ENCODE measurements around the gene CENPB. TPM values are rescaled to one million over a fixed set of nuclear protein-coding genes. Genes with fewer than 3 reads are reported as not detected.
A peak's percentile ranks its signal among the peaks of the same experiment; 100 is the strongest.

CENPB gene
- total RNA-seq, 1 experiment from 2014 or later: 115 TPM

DNA sequence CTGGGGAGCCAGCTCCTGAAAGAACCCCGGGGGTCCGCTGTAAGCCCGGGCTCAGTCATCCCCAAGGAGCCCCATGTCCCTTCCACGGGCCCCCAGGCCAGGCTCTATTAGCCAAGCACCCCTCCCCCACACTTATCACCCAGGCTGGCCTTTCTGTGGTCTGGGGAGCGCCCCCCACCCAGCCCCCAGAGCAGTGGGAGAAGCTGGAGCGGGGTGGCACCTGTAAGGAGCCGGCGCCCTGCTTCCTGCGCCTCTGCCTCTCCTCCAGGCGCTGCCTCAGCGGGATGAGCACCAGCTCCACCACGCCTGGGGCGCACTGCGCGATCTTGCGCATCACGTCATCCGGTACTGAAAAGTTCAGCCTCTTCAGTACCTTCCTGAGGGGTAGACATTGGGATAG, 7.6 kb downstream of the CENPB start:
- in situ Hi-C loops (cut with HindIII; ENCODE audit: low pct_unique_long_range_greater_than_20kb, low sequenced_read_pairs): no loop called here
- DNase-seq (ENCODE audit: low read depth, low spot score): no peak

DNA sequence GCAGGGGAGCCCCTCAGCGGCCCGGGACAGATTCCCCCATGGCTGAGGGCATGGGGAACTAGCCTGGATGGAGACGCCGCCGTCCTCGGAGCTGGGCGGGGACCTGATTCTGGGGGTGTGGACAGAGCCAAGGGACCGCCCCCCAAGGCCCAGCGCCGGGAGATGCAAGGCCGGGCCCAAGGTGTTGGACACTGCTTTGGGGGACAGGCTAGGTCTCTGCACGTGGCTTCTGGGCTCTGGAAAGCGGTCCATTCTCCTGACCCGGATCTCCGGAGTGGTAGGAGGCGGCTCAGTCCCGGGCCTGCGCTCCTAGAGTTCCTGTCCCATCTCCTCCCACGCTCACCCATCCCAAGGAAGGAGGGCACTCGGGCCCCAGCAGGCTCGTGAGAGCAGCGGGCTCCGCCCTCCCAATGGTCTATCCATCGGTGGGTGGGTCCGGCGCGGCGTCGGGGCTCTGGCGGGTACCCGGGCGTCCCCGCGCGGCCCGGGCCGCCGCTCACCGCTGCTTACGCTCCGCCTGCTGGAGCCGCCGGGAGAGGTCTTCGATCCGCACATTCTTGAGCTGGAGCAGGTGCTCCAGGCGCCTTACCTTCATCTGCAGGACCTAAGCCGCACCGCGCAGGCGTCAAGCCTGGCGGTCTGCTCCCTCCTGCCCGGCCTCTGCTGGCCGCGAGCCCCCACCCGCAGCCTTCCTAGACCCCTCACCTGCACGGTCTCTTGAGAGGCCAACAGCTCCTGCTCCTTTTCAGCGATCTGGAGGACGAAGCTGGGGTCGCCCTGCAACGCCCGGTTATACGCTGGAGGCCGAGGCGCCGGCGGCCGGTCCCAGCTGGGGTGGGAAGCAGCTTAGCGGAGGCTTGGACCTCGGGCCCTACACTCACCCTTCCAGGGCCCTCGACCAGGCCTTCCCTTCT, 8.6 kb downstream of the CENPB start:
- in situ Hi-C loops (cut with HindIII; ENCODE audit: low pct_unique_long_range_greater_than_20kb, low sequenced_read_pairs): no loop called here

DNA sequence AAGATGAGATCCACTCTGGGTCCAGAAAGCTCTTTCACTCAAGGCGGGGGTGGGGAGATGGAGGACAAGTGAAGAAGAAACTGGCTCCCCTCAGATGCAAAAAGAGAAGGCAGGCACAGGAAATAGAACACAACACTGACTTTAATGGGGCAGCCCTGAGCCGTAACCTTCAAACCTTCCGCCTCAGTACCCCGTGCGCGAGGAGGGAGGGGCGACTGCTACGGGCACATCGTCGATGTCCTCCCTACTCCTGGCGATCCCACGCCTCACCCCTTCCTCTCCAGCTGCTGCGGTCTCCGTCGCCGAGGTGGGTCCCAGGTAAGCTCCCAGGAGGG, 9.2 kb downstream of the CENPB start:
- DNase-seq (ENCODE audit: low read depth, low spot score): no peak
- in situ Hi-C loops (cut with HindIII; ENCODE audit: low pct_unique_long_range_greater_than_20kb, low sequenced_read_pairs): no loop called here

More for the DNA sequence above, 8.6 kb downstream of the CENPB start:
- DNase-seq (ENCODE audit: low read depth, low spot score): no peak

DNA sequence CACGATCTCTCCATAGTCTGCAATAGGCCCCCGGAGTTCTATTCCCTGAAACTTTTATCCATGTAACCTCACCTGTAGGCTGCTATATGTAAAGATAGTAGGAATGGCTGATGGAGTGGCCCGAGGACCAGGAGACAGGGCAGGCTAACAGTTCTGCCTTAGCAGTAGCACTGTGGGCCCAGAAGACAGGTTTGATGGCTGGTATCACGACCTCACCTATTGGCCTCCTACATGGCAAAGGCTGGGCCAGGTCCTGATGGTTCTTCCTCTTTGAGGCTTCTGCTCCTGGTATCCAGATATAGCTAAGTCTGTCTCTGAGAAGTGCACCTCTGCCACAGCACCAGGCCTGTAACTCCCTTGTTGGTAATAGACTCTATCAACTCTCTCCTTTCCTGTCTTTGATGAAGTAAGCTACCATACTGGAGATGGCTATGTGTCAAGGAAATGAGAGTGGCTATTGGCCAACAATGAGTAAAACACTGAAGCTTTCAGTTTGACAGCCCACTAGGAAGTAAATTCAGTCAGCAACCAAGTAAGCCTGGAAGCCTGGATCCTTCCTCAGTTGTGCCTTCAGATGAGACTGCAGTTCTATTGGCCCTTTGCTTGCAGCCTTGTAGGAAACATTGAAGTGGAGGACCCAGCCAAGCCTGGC, 11.0 kb downstream of the CENPB start:
- no peak for DNase-seq (ENCODE audit: low read depth, low spot score)
- in situ Hi-C loops (cut with HindIII; ENCODE audit: low pct_unique_long_range_greater_than_20kb, low sequenced_read_pairs): no loop called here

DNA sequence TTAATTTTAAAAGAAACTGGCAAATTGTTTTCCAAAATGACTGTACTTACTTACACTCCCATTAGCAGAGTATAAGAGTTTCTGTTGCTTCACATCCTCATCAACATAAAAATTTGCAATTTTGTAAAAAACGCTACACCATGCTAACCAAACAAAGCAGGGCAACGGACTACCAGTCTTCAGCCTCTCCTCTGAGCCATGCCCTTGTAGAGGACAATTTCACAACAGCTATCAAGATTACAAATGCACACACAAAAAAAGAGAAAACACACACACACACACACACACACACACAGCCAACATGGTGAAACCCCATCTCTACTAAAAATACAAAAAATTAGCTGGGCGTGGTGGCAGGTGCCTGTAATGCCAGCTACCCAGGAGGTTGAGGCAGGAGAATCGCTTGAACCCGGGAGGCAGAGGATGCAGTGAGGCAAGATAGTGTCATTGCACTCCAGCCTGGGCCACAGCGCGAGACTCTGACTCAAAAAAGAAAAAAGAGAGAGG, 14.9 kb downstream of the CENPB start:
- DNase-seq (ENCODE audit: low read depth, low spot score): no peak
- in situ Hi-C loops (cut with HindIII; ENCODE audit: low pct_unique_long_range_greater_than_20kb, low sequenced_read_pairs): no loop called here

DNA sequence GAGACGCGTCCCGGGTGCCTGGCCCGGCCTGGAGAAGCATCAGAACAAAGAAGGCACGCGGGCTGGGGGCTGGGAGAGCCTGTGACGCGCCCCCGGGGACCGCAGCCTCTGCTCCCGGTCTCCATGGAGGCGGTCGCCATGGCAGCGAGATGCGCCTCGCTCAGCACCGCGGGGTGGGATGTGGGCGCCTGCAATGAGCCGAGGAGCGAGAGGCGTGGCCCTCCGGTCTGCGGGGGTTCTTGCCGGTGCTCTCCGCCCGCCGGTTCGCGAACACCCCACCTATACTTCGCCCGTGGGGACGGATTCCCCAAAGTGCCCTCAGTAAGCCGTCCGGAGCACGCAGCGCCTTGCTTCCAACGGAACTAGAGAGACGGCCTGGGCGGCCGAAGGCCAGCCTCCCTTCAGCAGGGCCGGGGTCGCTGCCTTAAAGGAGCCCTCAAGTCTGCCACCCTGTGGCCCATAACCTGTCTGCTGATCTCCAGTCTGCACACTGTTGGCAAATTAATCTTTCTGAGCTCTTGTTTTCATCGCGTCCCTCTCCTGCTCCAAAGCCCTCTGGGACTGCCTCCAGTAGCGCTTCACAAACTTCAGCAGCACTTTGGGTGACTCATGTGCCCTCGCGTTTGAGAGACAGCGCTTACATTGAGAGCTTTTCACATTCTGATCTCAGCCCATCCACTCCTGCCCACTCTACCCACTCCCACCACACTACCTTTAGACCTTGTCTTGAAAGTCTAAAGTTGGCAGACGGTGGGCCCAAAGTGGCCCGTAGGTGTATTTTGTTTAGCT, 18.0 kb downstream of the CENPB start:
- in situ Hi-C loops (cut with HindIII; ENCODE audit: low pct_unique_long_range_greater_than_20kb, low sequenced_read_pairs): no loop called here
- DNase-seq (ENCODE audit: low read depth, low spot score): peak; percentile 77

DNA sequence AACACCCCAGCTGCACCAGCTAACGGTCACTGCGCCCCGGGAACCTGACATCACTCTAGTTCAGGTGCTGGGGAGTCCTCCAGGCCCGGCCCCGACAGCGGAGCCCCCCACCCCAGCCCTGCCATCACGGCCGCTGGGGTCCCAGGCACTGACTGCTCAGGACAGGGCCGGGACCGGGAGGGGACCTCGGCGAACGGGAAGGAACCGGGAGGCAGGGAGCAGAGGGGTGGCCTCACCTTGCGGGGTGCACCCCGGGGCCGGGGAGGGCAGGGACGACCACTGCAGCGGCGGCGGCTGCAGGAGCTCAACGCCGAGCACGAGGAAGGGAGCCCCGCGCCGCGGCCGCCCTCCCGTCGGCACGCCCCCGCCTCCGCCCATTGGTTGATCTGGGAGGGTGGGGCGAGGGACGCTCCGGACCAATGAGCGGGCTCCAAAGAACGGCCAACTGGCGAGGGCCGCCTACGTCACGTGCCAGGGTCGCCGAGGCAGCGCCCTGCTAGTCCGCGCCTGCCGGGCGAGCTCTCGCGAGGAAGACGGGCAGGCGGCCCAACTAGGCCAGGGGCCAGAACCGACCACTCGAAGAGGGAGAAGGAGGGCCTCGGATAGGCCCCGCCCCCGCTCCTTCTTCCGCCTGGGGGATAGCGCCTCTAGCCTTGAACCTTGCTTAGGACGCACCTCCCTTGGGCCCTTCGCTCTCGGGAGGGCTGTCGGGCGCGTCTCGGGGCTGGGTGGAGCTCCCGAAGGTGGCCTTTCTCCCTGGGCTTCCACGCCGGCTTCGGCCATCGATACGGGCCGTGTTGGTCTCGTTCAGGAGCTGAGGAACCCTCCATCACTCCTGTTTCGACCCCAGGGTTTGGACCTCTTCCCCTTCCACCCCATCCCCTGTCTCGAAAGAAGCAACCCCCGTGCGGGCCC, 18.9 kb downstream of the CENPB start, which contains the start of gene ADISSP:
Gene ADISSP (minus strand): TSS at position 327 of the 915 bp plus-strand sequence. CDS start 7,653 bp downstream, outside the sequence.
- peak; percentile 98 for DNase-seq (ENCODE audit: low read depth, low spot score)
- in situ Hi-C loops (cut with HindIII; ENCODE audit: low pct_unique_long_range_greater_than_20kb, low sequenced_read_pairs): no loop called here

DNA sequence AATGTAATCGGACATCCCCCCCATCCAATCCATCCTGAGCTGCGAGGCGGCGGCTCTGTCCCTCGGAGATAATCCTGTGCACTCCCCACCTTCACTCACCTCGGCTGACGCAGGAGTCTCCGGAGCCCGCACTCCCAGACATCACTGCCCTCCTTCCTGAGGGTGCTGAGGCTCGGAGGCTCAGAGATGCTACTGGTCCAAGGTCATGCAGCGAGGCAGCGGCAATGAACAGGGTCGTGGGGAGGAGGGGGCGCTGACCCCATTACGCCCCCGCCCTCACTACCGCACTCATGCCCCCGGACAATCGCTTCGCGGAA, 19.5 kb downstream of the CENPB start:
- no peak for DNase-seq (ENCODE audit: low read depth, low spot score)
- in situ Hi-C loops (cut with HindIII; ENCODE audit: low pct_unique_long_range_greater_than_20kb, low sequenced_read_pairs): no loop called here

DNA sequence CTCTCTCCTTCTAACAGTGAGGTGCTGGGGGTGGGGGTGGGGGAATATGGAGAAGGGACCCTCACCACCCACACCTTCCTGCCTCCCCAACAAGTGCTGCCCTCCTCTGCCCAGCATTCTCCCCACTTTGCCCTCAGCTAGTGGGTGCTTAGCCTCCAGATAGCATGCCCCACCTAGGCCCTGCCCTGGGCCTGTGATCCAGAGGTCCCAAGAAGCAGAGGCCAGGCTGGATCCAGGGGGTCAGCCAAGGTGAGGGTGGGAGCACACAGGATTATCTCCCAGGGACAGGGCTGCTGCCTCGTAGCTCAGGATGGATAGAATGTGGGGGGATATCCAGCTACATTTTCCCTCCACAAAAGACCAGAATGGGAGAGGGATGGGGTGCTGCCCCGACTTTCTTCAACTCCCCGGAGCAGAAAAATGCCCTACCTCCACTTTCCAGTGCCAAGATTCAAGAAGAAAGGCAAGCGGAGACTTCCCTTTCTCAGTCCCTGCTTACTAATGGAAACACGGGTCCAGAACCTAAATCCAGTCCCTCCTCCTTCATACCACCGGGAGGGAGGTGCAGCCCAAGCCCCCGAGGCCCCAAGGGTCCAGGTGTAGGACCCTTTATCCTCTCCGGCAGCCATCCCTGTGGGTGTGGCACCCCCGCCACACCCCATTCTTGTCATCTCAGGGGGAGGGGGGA, 20.0 kb downstream of the CENPB start:
- in situ Hi-C loops (cut with HindIII; ENCODE audit: low pct_unique_long_range_greater_than_20kb, low sequenced_read_pairs): no loop called here
- no peak for DNase-seq (ENCODE audit: low read depth, low spot score)

DNA sequence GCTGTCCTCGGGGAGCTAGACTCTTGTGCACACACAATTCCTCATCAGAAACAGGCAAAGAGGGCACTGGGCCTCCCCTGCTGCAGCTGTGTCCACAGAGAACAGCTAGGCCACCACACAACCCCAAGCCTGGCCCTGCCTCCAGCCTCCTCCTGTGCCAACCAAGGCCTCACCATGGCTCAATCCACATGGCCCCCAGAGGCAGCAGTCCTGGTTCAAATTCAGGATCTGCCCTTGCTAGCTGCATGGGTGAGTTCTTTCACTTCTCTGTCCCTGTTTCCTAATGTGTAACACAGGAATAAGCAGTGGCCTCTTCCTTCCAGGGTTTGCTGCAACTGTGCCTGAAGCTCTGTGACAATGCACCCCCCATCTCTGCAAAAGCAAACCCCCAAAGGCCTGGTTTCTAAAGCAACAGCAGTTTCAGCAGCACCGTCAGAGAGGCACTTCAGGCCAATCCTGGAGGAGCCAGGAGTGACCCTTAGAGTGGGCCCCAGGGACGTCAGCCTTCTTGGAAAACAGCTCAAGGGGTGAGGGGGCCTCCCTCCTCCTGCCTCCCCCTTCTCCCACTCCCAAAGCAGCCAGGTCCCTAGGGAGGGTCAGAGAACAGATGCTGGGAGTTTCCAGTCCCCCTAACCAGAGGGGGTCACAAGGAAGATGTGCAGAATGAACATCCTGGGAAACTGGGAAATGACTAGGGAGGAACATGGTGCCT, 21.2 kb downstream of the CENPB start:
- DNase-seq (ENCODE audit: low read depth, low spot score): no peak
- in situ Hi-C loops (cut with HindIII; ENCODE audit: low pct_unique_long_range_greater_than_20kb, low sequenced_read_pairs): no loop called here

DNA sequence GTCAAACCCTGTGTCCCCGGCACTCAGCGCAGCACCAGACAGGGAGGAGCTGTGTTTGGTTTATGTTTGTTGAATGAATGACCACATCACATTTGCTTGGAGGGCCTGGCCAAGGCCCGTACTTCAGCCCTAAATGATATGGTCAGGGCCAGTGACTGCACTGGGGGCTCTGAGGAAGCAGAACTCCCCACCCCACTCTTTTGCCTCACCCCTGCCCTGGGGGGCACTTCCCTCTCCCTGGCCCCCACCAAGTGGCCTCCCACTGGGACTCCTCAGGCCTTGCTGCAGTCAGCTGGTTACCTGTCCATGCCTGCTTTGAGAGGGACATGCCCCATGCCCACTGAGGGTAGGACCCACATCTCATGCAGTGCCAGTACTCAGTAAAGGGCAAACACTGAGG, 21.9 kb downstream of the CENPB start:
- no peak for DNase-seq (ENCODE audit: low read depth, low spot score)
- in situ Hi-C loops (cut with HindIII; ENCODE audit: low pct_unique_long_range_greater_than_20kb, low sequenced_read_pairs): no loop called here

DNA sequence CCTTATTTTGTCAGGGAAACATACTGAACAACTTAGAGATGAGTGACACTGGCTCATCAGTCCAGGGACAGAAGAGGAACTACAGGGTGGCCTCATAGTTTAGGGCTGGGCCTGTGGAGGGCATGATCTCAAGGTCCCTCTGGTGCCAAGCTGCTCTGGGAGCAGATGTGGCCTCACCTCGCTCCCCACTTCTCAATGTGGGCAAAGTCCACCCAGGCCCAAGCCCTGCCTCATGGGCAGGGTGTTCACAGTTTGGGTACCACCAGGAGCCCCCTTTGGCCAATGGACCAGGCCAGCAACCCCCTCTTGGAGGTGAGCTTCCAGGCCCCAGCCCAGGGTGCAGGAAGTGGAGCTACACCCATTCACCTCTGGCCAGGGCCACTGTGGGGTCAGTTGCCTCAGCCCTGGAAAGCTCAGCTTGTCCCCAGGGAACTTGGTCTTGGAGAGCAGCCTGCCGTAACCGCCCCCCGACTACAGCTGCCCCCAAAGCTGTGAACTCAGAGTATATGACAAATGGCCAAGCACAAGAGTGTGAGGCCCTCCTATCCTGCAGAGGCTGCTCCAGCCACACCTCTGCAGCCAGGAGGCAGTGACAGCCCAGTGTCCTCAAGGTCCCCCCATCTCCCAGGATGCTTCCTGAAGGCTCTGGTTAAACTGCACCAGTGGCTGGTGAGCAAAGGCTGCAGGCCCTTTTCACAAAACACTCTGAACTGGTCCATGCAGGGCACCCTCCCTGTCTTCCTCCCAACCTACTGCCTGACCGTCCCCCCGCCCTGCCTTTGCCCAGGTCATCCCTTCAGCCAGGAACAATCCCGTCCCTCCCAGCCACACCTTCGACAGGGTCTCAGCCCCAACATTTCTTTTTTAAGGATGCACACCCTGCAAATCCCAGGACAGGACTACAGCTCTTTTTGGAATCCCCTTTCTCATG, 22.6 kb downstream of the CENPB start:
- in situ Hi-C loops (cut with HindIII; ENCODE audit: low pct_unique_long_range_greater_than_20kb, low sequenced_read_pairs): no loop called here
- DNase-seq (ENCODE audit: low read depth, low spot score): no peak

DNA sequence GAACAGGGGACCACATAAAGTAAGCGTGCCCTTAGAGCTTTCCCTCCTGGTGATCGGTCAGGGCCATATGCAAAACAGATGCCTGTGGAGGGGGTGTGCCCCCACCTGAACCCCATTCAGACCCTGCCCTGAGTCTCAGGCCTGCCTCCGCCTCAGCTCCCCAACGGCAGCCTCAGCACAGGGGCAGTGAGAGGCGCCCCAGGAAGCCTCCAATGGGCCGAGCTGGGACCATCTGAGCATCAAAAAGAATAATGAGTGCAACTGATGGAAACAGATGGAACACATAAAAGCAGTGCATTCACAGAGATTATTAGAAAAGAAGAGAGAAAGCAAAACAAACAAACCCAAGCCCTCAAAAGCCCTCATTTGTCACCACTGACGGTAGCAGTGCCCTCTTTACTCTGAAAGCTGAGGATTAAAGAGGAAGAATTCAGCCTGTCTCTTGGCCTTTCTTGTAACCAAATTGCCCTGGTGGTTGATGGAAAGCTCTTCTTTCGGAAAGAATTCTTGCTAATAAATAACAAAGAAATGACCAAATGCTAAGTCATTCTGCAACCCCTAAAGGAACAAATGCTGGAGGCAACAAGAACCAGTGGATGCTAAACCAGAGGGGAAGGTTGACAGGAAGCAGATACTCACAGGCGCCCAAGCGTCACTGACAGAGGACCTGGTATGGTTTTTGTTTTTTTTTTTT, 25.7 kb downstream of the CENPB start:
- in situ Hi-C loops (cut with HindIII; ENCODE audit: low pct_unique_long_range_greater_than_20kb, low sequenced_read_pairs): no loop called here
- no peak for DNase-seq (ENCODE audit: low read depth, low spot score)

DNA sequence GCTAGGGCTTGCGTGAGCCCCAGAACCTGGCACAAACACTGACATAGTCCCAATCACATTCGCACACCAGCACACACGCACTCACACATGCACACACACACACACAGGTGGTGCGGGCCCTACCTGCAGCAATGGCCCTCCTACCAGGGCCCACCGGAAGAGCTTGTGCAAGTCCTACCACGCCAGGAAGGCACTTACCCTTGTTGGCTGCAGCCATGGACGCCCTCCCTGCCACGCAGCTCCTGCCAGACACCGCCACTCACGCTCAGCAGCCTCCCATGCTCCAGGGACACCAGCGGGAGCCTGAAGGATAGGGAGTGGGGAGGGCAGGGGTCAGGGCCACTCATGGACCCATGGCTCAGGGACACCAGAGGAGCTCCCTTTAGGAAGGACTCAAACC, 26.7 kb downstream of the CENPB start:
- in situ Hi-C loops (cut with HindIII; ENCODE audit: low pct_unique_long_range_greater_than_20kb, low sequenced_read_pairs): no loop called here
- no peak for DNase-seq (ENCODE audit: low read depth, low spot score)

DNA sequence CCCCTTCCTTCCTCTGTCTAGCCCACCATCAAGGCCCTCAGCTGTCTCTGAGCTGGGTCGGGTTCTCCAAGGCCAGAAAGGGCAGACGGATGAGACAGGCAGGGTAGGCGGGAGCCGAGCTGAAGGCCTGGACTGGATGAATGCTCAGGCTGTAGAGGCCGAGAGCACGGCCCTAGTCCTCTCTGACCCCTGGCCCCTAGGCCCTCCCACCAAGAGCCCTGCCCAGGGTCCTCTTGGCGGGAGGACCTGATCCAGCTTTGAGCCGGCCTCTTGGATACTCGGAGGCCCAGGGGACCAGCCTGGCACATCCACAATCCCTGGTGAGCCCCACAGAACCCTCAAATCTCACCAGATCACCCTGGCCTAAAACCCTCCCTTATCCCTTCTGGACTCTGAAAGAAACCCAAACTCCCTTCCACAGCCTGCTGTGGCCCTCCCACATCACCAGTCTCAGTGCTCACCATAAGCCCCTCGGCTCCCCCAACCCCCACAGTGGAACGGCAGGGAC, 27.2 kb downstream of the CENPB start:
- DNase-seq (ENCODE audit: low read depth, low spot score): no peak
- in situ Hi-C loops (cut with HindIII; ENCODE audit: low pct_unique_long_range_greater_than_20kb, low sequenced_read_pairs): no loop called here

All from SK-MEL-5 (cell line).